Measurements from ENCODE around the gene ATP1A3.

Gene ATP1A3

DNA sequence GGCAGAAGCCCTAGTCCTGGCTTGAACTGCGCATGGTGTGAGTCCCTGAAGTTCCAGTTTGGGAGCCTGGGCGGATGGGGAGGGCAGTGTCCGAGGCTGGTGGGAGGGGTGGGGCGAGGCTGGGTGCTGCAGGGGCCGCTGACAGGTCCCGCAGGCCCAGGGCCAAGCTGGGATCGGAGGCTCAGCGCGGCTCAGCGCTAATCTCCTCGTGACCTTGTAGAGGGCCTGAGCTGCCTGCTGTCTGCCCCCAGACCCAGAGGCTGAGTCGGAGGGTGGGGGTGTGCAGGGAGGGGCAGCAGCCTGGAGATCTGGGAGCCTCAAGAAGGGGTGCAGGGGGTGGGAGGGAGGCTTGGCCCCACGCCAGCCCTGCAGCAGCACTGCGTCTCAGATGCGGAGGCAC is 3.0 kb downstream of the ATP1A3 start:
- no peak overlapping the region for H3K4me3 ChIP-seq (replicated peaks; ENCODE audit: low read depth, low read length)
- DNase-seq (ENCODE audit: low read depth) = no peak
- TF ChIP-seq, protein P1, sequence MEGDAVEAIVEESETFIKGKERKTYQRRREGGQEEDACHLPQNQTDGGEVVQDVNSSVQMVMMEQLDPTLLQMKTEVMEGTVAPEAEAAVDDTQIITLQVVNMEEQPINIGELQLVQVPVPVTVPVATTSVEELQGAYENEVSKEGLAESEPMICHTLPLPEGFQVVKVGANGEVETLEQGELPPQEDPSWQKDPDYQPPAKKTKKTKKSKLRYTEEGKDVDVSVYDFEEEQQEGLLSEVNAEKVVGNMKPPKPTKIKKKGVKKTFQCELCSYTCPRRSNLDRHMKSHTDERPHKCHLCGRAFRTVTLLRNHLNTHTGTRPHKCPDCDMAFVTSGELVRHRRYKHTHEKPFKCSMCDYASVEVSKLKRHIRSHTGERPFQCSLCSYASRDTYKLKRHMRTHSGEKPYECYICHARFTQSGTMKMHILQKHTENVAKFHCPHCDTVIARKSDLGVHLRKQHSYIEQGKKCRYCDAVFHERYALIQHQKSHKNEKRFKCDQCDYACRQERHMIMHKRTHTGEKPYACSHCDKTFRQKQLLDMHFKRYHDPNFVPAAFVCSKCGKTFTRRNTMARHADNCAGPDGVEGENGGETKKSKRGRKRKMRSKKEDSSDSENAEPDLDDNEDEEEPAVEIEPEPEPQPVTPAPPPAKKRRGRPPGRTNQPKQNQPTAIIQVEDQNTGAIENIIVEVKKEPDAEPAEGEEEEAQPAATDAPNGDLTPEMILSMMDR (IDR thresholded peaks at IDR 0.05; ENCODE audit: low read length, missing control alignments) = no peak

DNA sequence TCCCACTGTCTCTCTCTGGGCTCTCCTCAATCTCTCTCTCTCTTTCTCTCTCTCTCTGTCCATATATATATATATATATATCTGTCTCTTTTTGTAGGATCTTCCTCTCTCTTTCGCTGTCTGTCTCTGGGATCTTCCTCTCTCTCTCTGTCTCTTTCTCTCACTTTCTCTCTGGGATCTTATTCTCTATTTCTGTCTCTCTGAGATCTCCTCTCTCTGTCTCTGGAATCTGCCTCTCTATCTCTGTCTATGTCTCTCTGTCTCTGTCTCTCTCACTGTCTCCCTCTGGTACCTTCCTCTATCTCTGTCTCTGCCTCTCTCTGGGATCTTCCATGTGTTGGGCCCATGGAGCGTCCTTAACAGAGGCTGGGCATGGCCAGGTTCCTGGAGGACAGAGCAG is 3.4 kb downstream of the ATP1A3 start:
- TF ChIP-seq, protein P1 (IDR thresholded peaks at IDR 0.05; ENCODE audit: low read length, missing control alignments) = no peak
- no peak overlapping the region for H3K4me3 ChIP-seq (replicated peaks; ENCODE audit: low read depth, low read length)
- DNase-seq (ENCODE audit: low read depth) = no peak

DNA sequence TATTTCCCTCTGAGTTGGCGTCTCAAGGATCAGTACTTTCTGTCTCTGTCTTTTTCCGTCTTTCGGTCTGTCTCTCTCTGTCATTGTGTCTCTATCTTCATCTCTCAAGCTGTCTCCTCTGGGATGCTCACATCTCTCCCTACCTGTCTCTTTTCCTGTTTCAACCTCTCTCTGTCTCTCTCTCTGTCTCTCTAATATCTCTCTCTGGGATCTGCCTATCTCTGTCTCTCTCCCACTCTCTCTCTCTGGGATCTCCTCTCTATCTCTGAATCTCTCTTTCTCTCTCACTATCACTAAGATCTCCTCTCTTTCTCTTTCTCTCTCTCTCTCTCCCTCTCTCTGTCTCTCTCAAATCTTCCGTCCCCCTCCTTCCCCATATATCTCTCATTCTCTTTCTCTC is 4.0 kb downstream of the ATP1A3 start:
- no peak for DNase-seq (ENCODE audit: low read depth)
- H3K4me3 ChIP-seq (replicated peaks; ENCODE audit: low read depth, low read length) = no peak overlapping the region
- TF ChIP-seq, protein P1 (IDR thresholded peaks at IDR 0.05; ENCODE audit: low read length, missing control alignments) = no peak

DNA sequence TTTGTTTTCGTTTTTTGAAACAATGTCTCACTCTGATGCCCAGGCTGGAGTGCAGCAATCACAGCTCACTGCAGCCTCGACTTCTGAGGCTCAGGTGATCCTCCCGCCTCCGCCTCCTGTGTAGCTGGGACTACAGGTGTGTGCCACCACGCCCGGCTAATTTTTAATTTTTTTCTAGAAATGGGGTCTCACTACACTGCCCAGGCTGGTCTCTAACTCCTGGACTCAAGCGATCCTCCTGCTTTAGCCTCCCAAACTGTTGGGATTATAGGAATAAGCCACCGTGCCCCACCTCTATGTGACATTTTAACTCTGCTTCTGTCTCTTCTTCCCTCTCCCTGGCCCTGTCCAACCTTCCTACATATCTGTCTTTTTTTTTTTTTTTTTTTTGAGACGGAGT is 5.1 kb downstream of the ATP1A3 start:
- TF ChIP-seq, protein P1 (IDR thresholded peaks at IDR 0.05; ENCODE audit: low read length, missing control alignments) = no peak
- H3K4me3 ChIP-seq (replicated peaks; ENCODE audit: low read depth, low read length) = no peak overlapping the region
- DNase-seq (ENCODE audit: low read depth) = no peak

DNA sequence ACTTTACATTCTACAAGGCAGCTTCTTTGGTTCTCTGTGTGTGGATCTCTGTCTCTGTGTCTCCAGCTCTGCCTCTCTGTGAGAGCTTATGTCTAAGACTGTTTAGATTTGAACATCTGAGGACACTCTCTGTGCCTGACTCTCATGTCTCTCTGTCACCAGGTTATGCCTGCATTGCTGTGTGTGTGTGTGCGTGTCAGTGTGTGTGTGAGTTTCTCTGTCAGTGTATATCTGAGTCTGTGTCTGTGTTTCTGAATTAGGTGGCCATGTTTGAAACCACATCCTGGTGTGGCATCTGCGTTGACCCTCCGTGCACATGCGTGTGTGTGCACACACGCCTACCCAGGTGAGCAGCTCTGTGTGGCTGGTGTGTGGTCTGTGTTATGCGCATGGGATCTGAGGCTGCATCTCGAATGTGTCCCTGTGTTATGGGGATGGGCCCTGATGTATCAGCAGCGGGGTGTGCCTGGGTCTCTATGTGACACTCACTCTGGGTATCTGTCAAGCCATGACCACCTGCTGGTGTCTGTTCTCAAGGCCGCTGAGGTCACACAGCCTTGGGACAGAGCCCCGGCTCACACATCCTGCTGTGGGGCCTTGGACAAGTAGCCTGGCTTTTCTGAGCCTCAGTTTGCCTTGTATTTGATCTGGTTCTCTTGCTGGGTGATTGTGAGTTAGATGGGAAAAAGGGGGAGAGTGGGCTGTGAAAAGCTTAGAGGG is 6.7 kb downstream of the ATP1A3 start:
- DNase-seq (ENCODE audit: low read depth) = no peak
- TF ChIP-seq, protein P1 (IDR thresholded peaks at IDR 0.05; ENCODE audit: low read length, missing control alignments) = no peak
- H3K4me3 ChIP-seq (replicated peaks; ENCODE audit: low read depth, low read length) = no peak overlapping the region

DNA sequence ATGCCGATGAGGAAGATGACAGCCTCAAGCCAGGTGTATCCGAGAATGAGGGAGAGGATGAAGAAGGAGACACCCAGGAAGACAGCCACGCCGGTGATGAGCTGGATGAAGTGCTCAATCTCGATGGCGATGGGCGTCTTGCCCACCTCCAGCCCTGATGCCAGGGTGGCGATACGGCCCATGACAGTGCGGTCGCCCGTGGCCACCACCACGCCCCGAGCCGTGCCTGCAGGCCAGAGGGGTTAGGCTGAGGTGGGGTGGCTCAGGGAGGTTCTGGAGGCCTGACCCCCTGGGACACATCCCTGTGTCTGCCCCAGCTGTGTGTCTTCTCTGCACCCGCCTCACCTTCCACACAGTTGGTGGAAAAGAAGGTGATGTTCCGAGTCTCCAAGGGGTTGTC is 9.1 kb downstream of the ATP1A3 start:
- TF ChIP-seq, protein P1 (IDR thresholded peaks at IDR 0.05; ENCODE audit: low read length, missing control alignments) = no peak
- DNase-seq (ENCODE audit: low read depth) = no peak
- H3K4me3 ChIP-seq (replicated peaks; ENCODE audit: low read depth, low read length) = no peak overlapping the region

DNA sequence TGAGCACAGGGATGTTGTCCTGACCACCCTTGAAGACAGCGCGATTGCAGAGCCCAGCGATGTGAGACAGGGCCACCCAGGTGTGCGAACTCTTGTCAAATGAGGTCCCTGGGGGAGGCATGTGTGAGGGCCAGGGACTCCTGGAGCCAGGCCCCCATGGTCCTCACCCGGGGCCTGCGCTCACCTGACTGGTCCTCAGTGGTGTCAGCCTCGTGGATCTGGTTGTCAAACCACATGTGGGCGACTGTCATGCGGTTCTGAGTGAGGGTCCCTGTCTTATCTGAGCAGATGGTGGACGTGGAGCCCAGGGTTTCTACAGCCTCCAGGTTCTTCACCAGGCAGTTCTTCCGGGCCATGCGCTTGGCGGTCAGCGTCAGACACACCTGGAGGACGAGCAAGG is 12.3 kb downstream of the ATP1A3 start:
- no peak overlapping the region for H3K4me3 ChIP-seq (replicated peaks; ENCODE audit: low read depth, low read length)
- DNase-seq (ENCODE audit: low read depth) = no peak
- TF ChIP-seq, protein P1 (IDR thresholded peaks at IDR 0.05; ENCODE audit: low read length, missing control alignments) = no peak
